Urothelium cell line (cell line): ENCODE measurements around the gene PISD.
"Not testable (repeated sequence)": the region's sequence is repeated elsewhere in the genome, so short reads cannot be mapped to it uniquely, and the experiment has no call there.

Experiments
- DNase-seq: peaks from one replicate; pipeline ENCODE4 v3.0.0; 2011; ENCODE audit warnings: low spot score, mixed read lengths
- FAIRE-seq: peaks from 2 replicates; lab custom pipeline; 2011; peaks lifted over from hg19 to GRCh38; lab: Jason Lieb, UNC

PISD gene

GRCh38 chr22:31661851-31662667, at the start of gene PISD:
Gene PISD, minus strand, starts transcription at chr22:31662215. Its CDS starts 7 bp downstream, at chr22:31662208.
- FAIRE-seq = peak; percentile 86
- peak; percentile 98 for DNase-seq

- not testable (repeated sequence) for FAIRE-seq, DNase-seq
Measured at GRCh38 chr22:31711226-31711625, 49.2 kb upstream of the PISD start.

GRCh38 chr22:31707519-31707918, 45.5 kb upstream of the PISD start:
- FAIRE-seq (no peak), DNase-seq (no peak)

DNA sequence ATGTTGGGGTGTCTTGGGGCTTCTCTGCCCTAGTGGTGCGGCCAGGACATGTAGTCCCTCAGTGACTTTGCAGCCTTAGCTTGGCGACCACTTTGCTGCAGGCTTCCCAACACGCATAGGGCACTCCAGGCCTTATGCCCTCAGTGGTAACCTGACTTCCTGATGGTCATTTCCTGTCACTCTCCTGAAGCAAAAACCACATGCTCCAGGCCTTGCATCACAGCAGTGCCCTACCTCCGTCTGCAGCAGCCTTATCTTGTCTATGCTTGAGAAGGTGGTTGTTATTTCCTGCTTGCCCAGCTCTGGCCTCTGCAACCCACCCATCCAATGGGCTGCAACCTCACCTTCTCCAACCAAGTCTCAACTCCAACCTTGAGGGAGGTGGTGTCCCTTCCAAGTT, 33.4 kb upstream of the PISD start:
- FAIRE-seq (no peak), DNase-seq (no peak)

DNA sequence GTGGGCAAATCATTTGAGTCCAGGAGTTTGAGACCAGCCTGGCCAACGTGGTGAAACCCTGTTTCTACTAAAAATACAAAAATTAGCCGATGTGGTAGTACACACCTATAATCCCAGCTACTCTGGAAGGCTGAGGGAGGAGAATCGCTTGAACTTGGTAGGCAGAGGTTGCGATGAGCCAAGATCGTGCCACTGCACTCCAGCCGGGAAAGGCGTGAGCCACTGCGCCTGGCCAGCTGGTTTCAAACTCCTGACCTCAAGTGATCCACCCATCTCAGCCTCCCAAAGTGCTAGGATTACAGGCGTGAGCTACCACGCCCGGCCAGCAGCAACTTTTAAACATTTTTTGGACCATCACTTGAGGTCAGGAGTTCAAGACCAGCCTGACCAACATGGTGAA, 32.0 kb upstream of the PISD start:
- not testable (repeated sequence) for DNase-seq, FAIRE-seq

DNA sequence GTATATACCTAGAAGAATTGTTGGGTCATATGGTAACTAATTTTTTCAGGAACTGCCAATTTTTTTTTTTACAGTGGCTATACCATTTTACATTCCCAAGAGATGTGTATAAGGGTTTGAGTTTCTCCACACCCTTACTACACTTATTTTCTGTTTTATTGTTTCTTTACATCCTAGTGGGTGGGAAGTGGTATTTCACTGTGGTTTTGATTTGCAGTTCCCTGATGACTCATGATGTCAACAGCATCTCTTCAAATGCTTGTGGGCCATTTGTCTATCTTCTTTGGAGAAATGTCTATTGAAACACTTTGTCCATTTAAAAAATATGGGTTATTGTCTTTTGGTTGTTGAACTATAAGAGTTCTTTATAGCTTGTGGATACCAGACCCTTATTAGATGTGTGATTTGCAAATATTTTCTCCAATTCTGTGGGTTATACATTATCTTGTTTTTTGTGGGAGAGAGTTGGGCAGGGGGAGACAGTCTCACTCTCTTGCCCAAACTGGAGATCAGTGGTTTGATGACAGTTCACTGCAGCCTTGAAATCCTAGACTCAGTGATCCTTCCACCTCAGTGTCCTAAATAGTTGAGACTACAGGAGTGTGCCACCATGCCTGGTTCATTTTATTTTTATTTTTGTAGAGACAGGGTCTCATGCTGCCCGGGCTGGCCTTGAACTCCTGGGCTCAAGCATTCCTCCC, 30.3 kb upstream of the PISD start:
- DNase-seq = no peak
- peak; percentile 35 for FAIRE-seq

DNA sequence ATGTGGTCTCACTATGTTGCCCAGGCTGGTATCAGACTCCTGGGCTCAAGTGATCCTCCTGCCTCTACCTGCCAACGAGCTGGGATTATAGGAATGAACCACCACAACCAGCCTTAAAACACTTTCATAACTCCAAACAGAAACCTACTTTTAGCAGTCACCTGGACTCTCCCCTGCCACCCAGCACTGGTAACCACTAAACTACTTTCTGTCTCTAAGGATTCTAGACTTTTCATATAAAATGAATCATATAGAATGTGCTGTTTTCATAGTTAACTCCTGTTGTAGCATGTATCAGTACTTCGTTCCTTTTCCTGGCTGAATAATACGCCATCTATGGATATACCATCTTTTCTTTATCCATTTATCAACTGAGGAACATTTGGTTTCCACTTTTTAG, 29.4 kb upstream of the PISD start:
- DNase-seq (no peak), FAIRE-seq (no peak)

DNA sequence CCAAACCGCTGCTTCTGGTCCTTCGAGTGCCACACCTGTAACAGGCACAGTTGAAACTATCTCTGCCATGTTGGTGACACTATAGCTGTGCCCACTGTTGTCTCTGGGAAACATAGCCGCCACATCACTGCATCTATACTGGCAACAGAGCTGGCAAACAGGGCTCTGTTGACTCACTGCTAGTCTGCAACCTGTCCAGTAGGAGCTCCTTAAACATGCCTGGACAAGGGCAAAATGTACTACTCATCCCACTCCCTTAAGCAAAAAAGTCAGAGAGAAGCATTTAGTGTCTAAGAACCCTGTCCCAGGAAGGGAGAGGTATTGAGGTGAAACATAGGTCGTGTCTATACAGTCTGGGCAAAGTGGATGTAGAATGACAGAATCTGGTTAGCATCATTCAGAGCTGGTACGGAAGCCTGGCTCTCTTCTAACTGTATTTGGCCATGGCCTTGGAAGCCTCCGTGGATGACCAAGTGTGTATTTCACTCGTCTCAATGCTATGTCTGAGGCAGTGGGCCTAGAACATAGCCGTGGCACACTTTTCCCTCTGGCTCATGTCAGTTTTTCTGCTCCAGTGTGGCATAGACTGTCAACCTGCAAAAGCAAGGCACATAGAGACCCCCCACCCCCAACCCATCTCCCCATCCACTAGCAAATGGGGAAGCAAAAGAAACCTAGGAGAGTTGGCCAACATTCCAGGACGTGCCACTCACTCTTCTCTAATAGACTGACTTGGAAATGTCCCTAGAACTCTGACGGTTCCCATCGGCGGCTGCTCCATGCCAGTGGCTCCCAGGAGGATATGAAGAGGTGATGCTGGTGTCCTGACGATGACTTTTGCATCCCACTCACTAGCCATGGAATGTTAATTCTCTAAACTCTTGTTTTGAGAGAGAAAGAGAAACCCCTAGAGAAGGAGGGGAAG, 21.4 kb upstream of the PISD start:
- FAIRE-seq = peak; percentile 5
- DNase-seq = no peak

DNA sequence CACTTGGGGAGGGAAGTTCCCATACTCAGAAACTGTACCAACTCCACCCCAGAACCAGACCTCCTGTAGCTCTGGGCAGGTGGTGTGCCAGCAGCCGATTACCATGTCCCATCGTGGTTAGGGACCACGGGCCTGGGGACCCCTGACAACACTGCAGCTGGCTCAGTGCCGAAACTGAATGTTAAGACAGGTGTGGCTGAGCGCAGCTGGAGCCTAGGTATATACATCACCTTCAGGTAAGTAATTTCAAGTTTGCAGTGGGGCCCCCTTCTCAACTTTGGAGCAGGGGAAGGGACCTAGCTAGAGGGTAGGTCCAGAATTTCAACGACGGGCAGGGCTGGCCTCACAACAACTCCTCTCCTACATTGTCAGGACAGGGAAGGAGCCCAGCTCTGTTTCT, 20.7 kb upstream of the PISD start:
- FAIRE-seq (no peak), DNase-seq (no peak)

- FAIRE-seq = no peak
- DNase-seq = no peak
Measured at GRCh38 chr22:31681349-31682345, 19.6 kb upstream of the PISD start.

DNA sequence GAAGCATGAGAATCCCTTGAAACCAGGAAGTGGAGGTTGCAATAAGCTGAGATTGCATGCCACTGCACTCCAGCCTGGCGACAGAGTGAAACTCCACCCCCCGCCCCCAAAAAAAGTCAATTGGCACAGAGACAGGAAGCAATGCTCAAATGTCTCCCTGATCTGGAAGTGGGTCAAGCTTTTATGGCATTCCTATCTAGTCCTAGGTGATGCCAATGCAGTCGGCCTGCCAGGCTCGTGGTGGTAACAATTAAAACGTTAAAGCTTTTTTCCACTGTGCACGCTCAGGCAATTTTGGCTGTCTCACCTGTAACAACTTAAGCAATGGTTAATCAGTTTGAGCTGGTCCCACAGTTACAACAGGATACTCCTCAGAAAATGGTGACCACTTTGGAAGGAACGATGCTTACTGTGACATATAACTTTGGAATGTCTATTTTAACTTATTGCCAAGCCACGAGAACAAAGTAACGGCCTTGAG, 18.9 kb upstream of the PISD start:
- FAIRE-seq = no peak
- DNase-seq = no peak

DNA sequence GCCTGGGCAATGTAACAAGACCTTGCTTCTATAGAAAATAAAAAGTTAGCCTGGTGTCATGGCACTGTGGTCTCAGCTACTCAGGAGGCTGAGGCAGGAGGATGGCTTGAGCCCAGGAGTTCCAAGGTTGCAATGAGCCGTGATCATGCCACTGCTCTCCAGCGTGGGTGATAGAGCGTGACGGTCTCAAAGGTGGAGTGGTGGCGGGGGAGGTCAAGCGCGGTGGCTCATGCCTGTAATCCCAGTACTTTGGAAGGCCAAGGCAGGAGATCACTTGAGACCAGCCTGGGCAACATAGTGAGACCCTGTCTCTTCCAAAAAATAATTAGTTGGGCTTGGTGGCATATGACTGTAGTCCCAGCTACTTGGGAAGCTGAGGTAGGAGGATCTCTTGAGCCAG, 16.7 kb upstream of the PISD start:
- no peak for FAIRE-seq
- no peak for DNase-seq

DNA sequence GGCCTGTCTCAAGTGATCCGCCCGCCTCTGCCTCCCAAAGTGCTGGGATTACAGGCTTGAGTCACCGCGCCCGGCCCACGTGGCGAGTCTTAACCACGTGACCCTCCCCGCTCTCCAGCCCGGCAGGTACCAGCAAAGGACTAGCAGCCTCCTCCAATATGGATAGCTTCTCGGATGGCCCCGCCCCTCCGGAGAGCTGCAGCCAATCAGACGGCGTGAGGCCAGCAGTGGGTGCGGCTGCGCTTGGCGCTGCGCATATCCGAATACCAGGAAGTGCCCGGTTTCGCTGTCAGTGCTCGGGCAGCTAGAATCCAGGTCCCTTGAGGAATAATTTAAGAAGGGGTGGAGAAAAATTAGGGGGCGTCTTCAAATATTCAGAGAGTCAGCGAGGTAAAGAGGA, 14.7 kb upstream of the PISD start:
- no peak for DNase-seq

GRCh38 chr22:31674219-31674618, 12.2 kb upstream of the PISD start:
- not testable (repeated sequence) for FAIRE-seq, DNase-seq

More for the DNA sequence above, 14.7 kb upstream of the PISD start:
- FAIRE-seq = no peak

DNA sequence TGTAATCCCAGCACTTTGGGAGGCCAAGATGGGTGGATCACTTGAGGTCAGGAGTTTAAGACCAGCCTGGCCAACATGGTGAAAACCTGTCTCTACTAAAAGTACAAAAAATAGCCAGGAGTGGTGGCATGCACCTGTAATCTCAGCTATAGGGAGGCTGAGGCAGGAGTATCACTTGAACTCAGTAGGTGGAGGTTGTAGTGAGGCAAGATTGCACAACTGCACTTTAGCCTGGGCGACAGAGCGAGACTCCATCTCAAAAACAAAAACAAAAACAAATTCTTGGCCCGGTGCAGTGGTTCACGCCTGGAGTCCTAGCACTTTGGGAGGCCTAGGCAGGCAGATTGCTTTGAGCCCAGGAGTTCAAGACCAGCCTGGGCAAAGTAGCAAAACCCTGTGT, 6.8 kb upstream of the PISD start:
- DNase-seq, FAIRE-seq: not testable (repeated sequence)

DNA sequence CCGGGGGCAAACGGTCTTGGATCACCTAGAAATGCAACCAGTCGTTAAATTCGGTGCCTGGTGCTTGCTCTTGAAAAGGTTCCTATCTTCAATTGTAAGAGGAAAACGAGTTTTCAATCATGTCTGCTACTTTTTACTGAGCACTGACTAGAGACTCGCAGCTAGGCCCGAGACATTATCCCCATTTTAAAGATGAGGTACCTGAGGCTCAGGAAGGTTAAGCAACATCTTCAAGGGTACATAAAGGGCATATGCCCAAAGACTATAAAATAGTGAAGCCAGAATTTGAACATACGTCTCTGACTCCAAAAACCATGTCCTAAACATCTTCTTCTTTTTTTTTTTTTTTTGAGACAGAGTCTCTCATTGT, 638 bp upstream of the PISD start:
- FAIRE-seq = no peak
- DNase-seq = no peak

GRCh38 chr22:31660860-31661341, 1.1 kb downstream of the PISD start:
- DNase-seq = not testable (repeated sequence)

GRCh38 chr22:31659246-31659645, 2.8 kb downstream of the PISD start:
- FAIRE-seq (no peak), DNase-seq (no peak)

More at GRCh38 chr22:31660860-31661341, 1.1 kb downstream of the PISD start:
- FAIRE-seq = not testable (repeated sequence)

- FAIRE-seq (no peak), DNase-seq (no peak)
Measured at GRCh38 chr22:31654408-31654807, 7.6 kb downstream of the PISD start.
